ENCODE measurements around the gene TRAF3. TPM values are rescaled to one million over a fixed set of nuclear protein-coding genes. Genes with fewer than 3 reads are reported as not detected.

Gene TRAF3
- polyA plus RNA-seq, 4 donors: 14.6 to 16.8 (median 15.8) TPM

GRCh38 chr14:102930753-102931579 is 153.7 kb downstream of the TRAF3 start:
- no peak for DNase-seq (ENCODE audit: low read depth in 4 of 4, low spot score in 3 of 4)

GRCh38 chr14:102931580-102932285 is 154.5 kb downstream of the TRAF3 start:
- DNase-seq (ENCODE audit: low read depth in 4 of 4, low spot score in 3 of 4): no peak

- DNase-seq (ENCODE audit: low read depth in 4 of 4, low spot score in 3 of 4): no peak
Measured at GRCh38 chr14:102932484-102933248, 155.4 kb downstream of the TRAF3 start.

GRCh38 chr14:102933618-102934231 is 156.5 kb downstream of the TRAF3 start:
- no peak for DNase-seq (ENCODE audit: low read depth in 4 of 4, low spot score in 3 of 4)

- DNase-seq (ENCODE audit: low read depth in 4 of 4, low spot score in 3 of 4): no peak
Measured at GRCh38 chr14:102935756-102936155, 158.5 kb downstream of the TRAF3 start.

GRCh38 chr14:102937331-102938175 is 160.3 kb downstream of the TRAF3 start:
- DNase-seq (ENCODE audit: low read depth in 4 of 4, low spot score in 3 of 4): no peak

- no peak for DNase-seq (ENCODE audit: low read depth in 4 of 4, low spot score in 3 of 4)
Measured at GRCh38 chr14:102938191-102938590, 160.9 kb downstream of the TRAF3 start.

- DNase-seq (ENCODE audit: low read depth in 4 of 4, low spot score in 3 of 4): no peak
Measured at GRCh38 chr14:102939329-102939728, 162.1 kb downstream of the TRAF3 start.

GRCh38 chr14:102939820-102940561 is 162.7 kb downstream of the TRAF3 start:
- no peak for DNase-seq (ENCODE audit: low read depth in 4 of 4, low spot score in 3 of 4)

- no peak for DNase-seq (ENCODE audit: low read depth in 4 of 4, low spot score in 3 of 4)
Measured at GRCh38 chr14:102940729-102941362, 163.6 kb downstream of the TRAF3 start.

- DNase-seq (ENCODE audit: low read depth in 4 of 4, low spot score in 3 of 4): no peak
Measured at GRCh38 chr14:102941419-102942011, 164.3 kb downstream of the TRAF3 start.

GRCh38 chr14:102942069-102942468 is 164.8 kb downstream of the TRAF3 start:
- DNase-seq (ENCODE audit: low read depth in 4 of 4, low spot score in 3 of 4): no peak

- no peak for DNase-seq (ENCODE audit: low read depth in 4 of 4, low spot score in 3 of 4)
Measured at GRCh38 chr14:102943454-102943853, 166.2 kb downstream of the TRAF3 start.

GRCh38 chr14:102943979-102944378 is 166.7 kb downstream of the TRAF3 start:
- no peak for DNase-seq (ENCODE audit: low read depth in 4 of 4, low spot score in 3 of 4)

GRCh38 chr14:102944448-102945330 is 167.4 kb downstream of the TRAF3 start:
- DNase-seq (ENCODE audit: low read depth in 4 of 4, low spot score in 3 of 4): no peak

GRCh38 chr14:102945346-102946130 is 168.3 kb downstream of the TRAF3 start:
- DNase-seq (ENCODE audit: low read depth in 4 of 4, low spot score in 3 of 4): no peak
